Mesenchymal stem cell (in vitro differentiated cells and primary cell): ENCODE data around the gene PGA4.

Source experiments
- DNase-seq: peaks from one replicate; pipeline ENCODE4 v3.0.0-alpha.2; 2013
- H2AFZ ChIP-seq: one replicate; pipeline ENCODE4 v1.6.1; 2013; ENCODE audit warnings: low read depth, mild to moderate bottlenecking, control low read depth, inconsistent platforms, low read length, moderate library complexity
- H2AK5ac ChIP-seq: 2 replicates; pipeline ENCODE4 v1.6.1; 2013; ENCODE audit warnings: low read length, moderate library complexity, mild to moderate bottlenecking, inconsistent platforms; ENCODE audit not compliant: severe bottlenecking
- H2BK120ac ChIP-seq: one replicate; pipeline ENCODE4 v1.6.1; 2013; ENCODE audit warnings: low read depth, mild to moderate bottlenecking, inconsistent platforms, low read length, moderate library complexity
- H2BK12ac ChIP-seq, 2 experiments: one replicate each; pipeline ENCODE4 v1.6.1; 2013; ENCODE audit warnings: inconsistent platforms in 2 of 2, low read length in 2 of 2, mild to moderate bottlenecking in 2 of 2, moderate library complexity in 2 of 2, control low read depth in 1 of 2
- H2BK15ac ChIP-seq: one replicate; pipeline ENCODE4 v1.6.1; 2013; ENCODE audit warnings: mild to moderate bottlenecking, low read depth, inconsistent platforms; ENCODE audit not compliant: poor library complexity, severe bottlenecking
- H2BK5ac ChIP-seq: 2 replicates; pipeline ENCODE4 v1.6.1; 2013; ENCODE audit warnings: low read depth, mild to moderate bottlenecking, low read length, control low read depth, inconsistent platforms; ENCODE audit not compliant: poor library complexity, severe bottlenecking
- H3K14ac ChIP-seq, 2 experiments: one replicate each; pipeline ENCODE4 v1.6.1; 2013; ENCODE audit warnings: inconsistent platforms in 2 of 2, low read length in 2 of 2, control low read depth in 1 of 2, mild to moderate bottlenecking in 1 of 2, moderate library complexity in 1 of 2
- H3K18ac ChIP-seq, 2 experiments: one replicate each; pipeline ENCODE4 v1.6.1; 2013; ENCODE audit warnings: inconsistent platforms in 2 of 2, low read length in 2 of 2, control low read depth in 1 of 2, low read depth in 1 of 2, mild to moderate bottlenecking in 1 of 2
- H3K23ac ChIP-seq, 2 experiments: one replicate each; pipeline ENCODE4 v1.6.1; 2013; ENCODE audit warnings: inconsistent platforms in 2 of 2, low read length in 2 of 2, mild to moderate bottlenecking in 2 of 2, moderate library complexity in 2 of 2, control low read depth in 1 of 2
- H3K27ac ChIP-seq: 2 replicates; pipeline ENCODE4 v1.5.1; 2013; ENCODE audit warnings: mild to moderate bottlenecking, moderate library complexity, low read length, control low read depth, inconsistent platforms; ENCODE audit not compliant: poor library complexity, severe bottlenecking
- H3K27me3 ChIP-seq, 2 experiments: 2 replicates each; pipeline versions ENCODE4 v1.6.1 to v1.7.0; 2013; ENCODE audit warnings: low read length in 2 of 2, mild to moderate bottlenecking in 2 of 2, moderate library complexity in 2 of 2, control low read depth in 1 of 2, inconsistent platforms in 1 of 2; ENCODE audit not compliant: control insufficient read depth in 1 of 2, insufficient read depth in 1 of 2
- H3K36me3 ChIP-seq, 2 experiments: 2 replicates each; pipeline versions ENCODE4 v1.6.1 to v1.7.0; 2013; ENCODE audit warnings: low read length in 2 of 2, control low read depth in 1 of 2, inconsistent platforms in 1 of 2, low read depth in 1 of 2, mild to moderate bottlenecking in 1 of 2; ENCODE audit not compliant: insufficient read depth in 2 of 2, control insufficient read depth in 1 of 2
- H3K4ac ChIP-seq, 2 experiments: one replicate each; pipeline ENCODE4 v1.6.1; 2013; ENCODE audit warnings: inconsistent platforms in 2 of 2, low read length in 2 of 2, mild to moderate bottlenecking in 2 of 2, moderate library complexity in 2 of 2, control low read depth in 1 of 2, low read depth in 1 of 2
- H3K4me1 ChIP-seq: 2 replicates; pipeline ENCODE4 v1.6.1; 2013; ENCODE audit warnings: low read depth, low read length, control low read depth; ENCODE audit not compliant: control insufficient read depth, insufficient read depth
- H3K4me2 ChIP-seq: 2 replicates; pipeline ENCODE4 v1.6.1; 2013; ENCODE audit warnings: low read length, mild to moderate bottlenecking, inconsistent platforms; ENCODE audit not compliant: poor library complexity, severe bottlenecking
- H3K4me3 ChIP-seq, 2 experiments: 2 replicates each; pipeline versions ENCODE4 v1.5.1 to v1.7.0; 2013; ENCODE audit warnings: low read length in 2 of 2, mild to moderate bottlenecking in 2 of 2, control low read depth in 1 of 2, low read depth in 1 of 2; ENCODE audit not compliant: insufficient read depth in 1 of 2
- H3K79me1 ChIP-seq: replicated peaks from 2 replicates; pipeline ENCODE4 v1.6.1; 2013; ENCODE audit warnings: mild to moderate bottlenecking, control low read depth, low read length, inconsistent platforms; ENCODE audit not compliant: poor library complexity, severe bottlenecking
- H3K9ac ChIP-seq: 2 replicates; pipeline ENCODE4 v1.7.0; 2013; ENCODE audit warnings: mild to moderate bottlenecking, low read length, moderate library complexity
- H3K9me3 ChIP-seq: 2 replicates; pipeline ENCODE4 v1.7.0; 2013; ENCODE audit warnings: mild to moderate bottlenecking, low read length; ENCODE audit not compliant: control insufficient read depth
- H4K8ac ChIP-seq: one replicate; pipeline ENCODE4 v1.6.1; 2013; ENCODE audit warnings: inconsistent platforms, mild to moderate bottlenecking, low read length, moderate library complexity
- H4K91ac ChIP-seq: one replicate; pipeline ENCODE4 v1.6.1; 2013; ENCODE audit warnings: mild to moderate bottlenecking, low read length, inconsistent platforms
- WGBS: methylation state at CpG from one replicate; pipeline ENCODE4 v1.1.7; 2013; ENCODE audit warnings: mixed read lengths; 5-methylcytosine and 5-hydroxymethylcytosine counted together

The PGA4 gene

DNA sequence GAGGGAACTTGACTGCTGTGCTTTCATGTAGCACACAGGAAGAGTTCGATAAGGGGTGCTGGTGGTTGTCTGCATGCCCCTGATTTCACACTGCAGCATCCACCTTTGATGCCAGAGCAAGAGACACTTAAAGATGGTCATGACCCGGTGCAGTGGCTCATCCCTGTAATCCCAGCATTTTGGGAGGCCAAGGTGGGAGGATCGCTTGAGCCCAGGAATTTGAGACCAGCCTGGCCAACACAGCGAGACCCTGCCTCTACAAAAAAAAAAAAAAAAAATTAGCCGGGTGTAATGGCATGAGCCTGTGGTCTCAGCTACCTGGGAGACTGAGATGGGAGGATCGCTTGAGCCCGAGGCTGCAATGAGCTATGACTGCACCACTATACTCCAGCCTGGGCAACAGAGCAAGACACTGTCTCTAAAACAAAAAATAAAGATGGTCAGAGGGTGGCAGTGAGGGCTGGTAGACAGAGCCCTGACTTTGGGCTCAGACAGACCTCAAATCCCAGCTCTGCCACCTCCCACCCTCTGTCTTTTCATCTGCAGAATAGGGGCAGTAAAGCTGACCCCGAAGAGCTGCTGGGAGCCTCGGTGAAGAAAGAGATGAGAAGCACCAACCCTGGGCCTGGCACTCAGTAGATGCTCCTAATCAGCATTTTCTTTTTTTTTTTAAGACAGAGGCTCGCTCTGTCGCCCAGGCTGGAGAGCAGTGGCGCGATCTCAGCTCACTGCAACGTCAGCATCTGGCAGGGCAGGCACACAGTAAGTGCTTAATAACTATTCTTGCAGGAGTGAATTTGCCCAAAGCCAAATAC, 55.2 kb downstream of the PGA4 start:
- Histone ChIP-seq H2BK15ac (no peak overlapping the region), H2AFZ (no peak overlapping the region), H3K4me1 (peaks cover 9% of the 10 kb centered on the region), H2BK120ac (no peak overlapping the region), H3K9ac (no peak overlapping the region), H3K23ac (no peak overlapping the region), H3K4me2 (no peak overlapping the region), H3K18ac (no peak overlapping the region), H3K27me3 (no peaks in the 10 kb centered on the region), H3K14ac (no peak overlapping the region), H4K8ac (no peak overlapping the region), H4K91ac (no peak overlapping the region), H3K36me3 (peaks cover 45 to 82% of the 10 kb centered on the region in 2 experiments), H2BK5ac (no peak overlapping the region), H3K4ac (no peak overlapping the region), H3K79me1 (no peaks in the 10 kb centered on the region), H3K4me3 (no peak overlapping the region), H2AK5ac (no peak overlapping the region), H3K9me3 (no peaks in the 10 kb centered on the region), H3K27ac (no peak overlapping the region), H2BK12ac (no peak overlapping the region)
- 91% methylated on average over 12 of the region's 14 CpGs for WGBS
- DNase-seq: no peak

DNA sequence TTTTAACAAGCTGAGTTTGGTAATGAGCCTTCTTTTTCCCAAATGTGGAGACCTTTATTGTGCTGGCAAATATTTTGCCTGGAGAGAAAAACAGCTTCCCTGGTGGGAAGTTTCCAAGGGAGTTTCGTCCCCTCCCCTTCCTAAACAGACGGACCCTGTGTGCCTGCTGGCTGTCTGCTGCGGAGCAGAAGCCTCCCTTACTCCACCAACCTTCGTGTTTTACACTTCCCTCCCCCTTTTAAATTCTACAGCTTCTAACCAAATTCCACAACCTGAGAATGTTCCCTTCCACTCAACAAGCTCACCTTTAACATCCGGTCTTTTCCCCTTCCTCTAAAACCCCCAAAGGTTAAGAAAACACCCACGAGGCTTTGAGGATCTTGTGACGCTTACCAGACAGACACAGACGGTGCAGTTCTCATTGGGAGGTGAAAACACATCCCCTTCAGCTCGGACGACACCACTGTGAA, 55.9 kb downstream of the PGA4 start:
- no peak overlapping the region for H3K4ac ChIP-seq
- no peak overlapping the region for H3K14ac ChIP-seq
- H3K18ac ChIP-seq: no peak overlapping the region
- H3K4me3 ChIP-seq: no peak overlapping the region
- no peak overlapping the region for H2BK120ac ChIP-seq
- no peak overlapping the region for H2BK15ac ChIP-seq
- H2BK12ac ChIP-seq: no peak overlapping the region
- H3K9me3 ChIP-seq: no peaks in the 10 kb centered on the region
- WGBS: 21% methylated on average over 10 of the region's 10 CpGs
- no peak for DNase-seq
- H2BK5ac ChIP-seq: no peak overlapping the region
- no peak overlapping the region for H4K8ac ChIP-seq
- no peak overlapping the region for H3K23ac ChIP-seq
- H3K79me1 ChIP-seq: no peaks in the 10 kb centered on the region
- no peak overlapping the region for H4K91ac ChIP-seq
- H3K4me1 ChIP-seq: peaks cover 9% of the 10 kb centered on the region
- no peak overlapping the region for H3K9ac ChIP-seq
- no peaks in the 10 kb centered on the region for H3K27me3 ChIP-seq
- no peak overlapping the region for H3K27ac ChIP-seq
- no peak overlapping the region for H2AFZ ChIP-seq
- H2AK5ac ChIP-seq: no peak overlapping the region
- H3K4me2 ChIP-seq: no peak overlapping the region
- H3K36me3 ChIP-seq: peaks cover 47 to 83% of the 10 kb centered on the region in 2 experiments

DNA sequence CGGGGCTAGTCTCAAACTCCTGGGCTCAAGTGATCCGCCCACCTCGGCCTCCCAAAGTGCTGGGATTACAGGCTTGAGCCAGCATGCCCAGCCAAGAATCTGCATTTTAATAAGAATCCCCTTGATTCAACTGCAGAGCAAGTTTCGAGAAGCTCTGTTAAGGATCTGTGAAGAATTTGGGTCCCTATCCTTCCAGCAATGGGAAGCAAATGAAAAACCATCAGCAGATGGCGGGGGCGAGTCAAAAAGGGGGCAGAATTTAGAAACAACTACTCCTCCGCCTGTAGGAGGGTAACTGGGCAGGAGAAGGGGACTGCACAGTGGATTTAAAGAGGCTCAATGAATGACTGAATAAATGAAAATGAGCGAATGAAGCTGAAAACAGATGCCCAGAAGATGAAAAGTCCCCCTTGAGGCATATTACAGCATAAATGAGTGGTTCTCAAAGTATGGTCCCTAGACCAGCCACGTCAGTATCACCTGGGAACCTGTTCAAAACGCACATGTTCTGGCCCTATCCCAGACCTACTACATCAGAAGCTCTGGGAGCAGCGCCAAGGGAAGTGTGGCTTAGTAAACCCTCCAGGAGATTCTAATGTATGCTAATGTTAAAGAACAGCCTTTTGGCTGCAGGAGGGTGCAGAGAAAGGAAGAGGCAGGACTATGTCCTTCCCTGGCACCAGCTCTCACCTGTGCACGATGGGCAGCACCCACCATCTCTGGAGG, 58.0 kb downstream of the PGA4 start:
- Histone ChIP-seq H2AK5ac (no peak overlapping the region), H3K36me3 (peaks cover 37 to 90% of the 10 kb centered on the region in 2 experiments), H3K4me2 (no peak overlapping the region), H4K8ac (no peak overlapping the region), H3K14ac (no peak overlapping the region), H3K9me3 (no peaks in the 10 kb centered on the region), H3K79me1 (no peaks in the 10 kb centered on the region), H3K27me3 (no peaks in the 10 kb centered on the region), H2BK5ac (no peak overlapping the region), H3K9ac (no peak overlapping the region), H2BK120ac (no peak overlapping the region), H4K91ac (no peak overlapping the region), H3K18ac (no peak overlapping the region), H3K4me1 (peaks cover 4% of the 10 kb centered on the region), H3K23ac (no peak overlapping the region), H3K27ac (no peak overlapping the region), H3K4me3 (no peak overlapping the region), H2BK15ac (no peak overlapping the region), H3K4ac (no peak overlapping the region), H2BK12ac (no peak overlapping the region), H2AFZ (no peak overlapping the region)
- WGBS: 91% methylated on average over 10 of the region's 12 CpGs
- DNase-seq: no peak

- Histone ChIP-seq H3K4me1 (peaks cover 4% of the 10 kb centered on the region), H2BK15ac (no peak overlapping the region), H2AFZ (no peak overlapping the region), H2BK5ac (no peak overlapping the region), H3K4ac (no peak overlapping the region), H2AK5ac (no peak overlapping the region), H3K9me3 (no peaks in the 10 kb centered on the region), H3K23ac (no peak overlapping the region), H4K8ac (no peak overlapping the region), H3K36me3 (peaks cover 40 to 90% of the 10 kb centered on the region in 2 experiments), H3K14ac (no peak overlapping the region), H3K27ac (no peak overlapping the region), H3K4me3 (no peak overlapping the region), H3K79me1 (no peaks in the 10 kb centered on the region), H3K4me2 (no peak overlapping the region), H2BK12ac (no peak overlapping the region), H3K9ac (no peak overlapping the region), H2BK120ac (no peak overlapping the region), H3K27me3 (no peaks in the 10 kb centered on the region), H3K18ac (no peak overlapping the region), H4K91ac (no peak overlapping the region)
- DNase-seq: no peak
- 93% methylated on average over 20 of the region's 20 CpGs for WGBS
Measured at GRCh38 chr11:61280883-61281580, 58.9 kb downstream of the PGA4 start.
